K562 (cell line): Measurements from ENCODE around the gene PAQR4. TPM values are rescaled to one million over a fixed set of nuclear protein-coding genes. Genes with fewer than 3 reads are reported as not detected.

Source experiments
- CHD2 ChIP-seq: IDR thresholded peaks from 2 replicates; pipeline ENCODE4 v1.6.1; 2011; ENCODE audit warnings: low read depth, low read length
- GTF2A2 ChIP-seq: IDR thresholded peaks from 2 replicates; pipeline ENCODE4 v1.6.1; 2016; ENCODE audit warnings: mild to moderate bottlenecking, missing genetic modification characterization, missing compliant biosample characterization
- JUND ChIP-seq, 2 experiments: IDR thresholded peaks; 2 replicates in 1 of 2; 3 replicates in 1 of 2; pipeline ENCODE4 v1.6.1; 2011; ENCODE audit warnings: borderline replicate concordance in 2 of 2, low read depth in 2 of 2, low read length in 2 of 2, improper control_type of control experiment in 1 of 2, missing biosample characterization in 1 of 2, missing genetic modification characterization in 1 of 2, missing genetic modification reagents in 1 of 2
- NCOA4 ChIP-seq: fragments of 450-650 bp; IDR thresholded peaks from 2 replicates; pipeline ENCODE4 v1.6.1; 2018; ENCODE audit warnings: mild to moderate bottlenecking; ENCODE audit not compliant: partially characterized antibody
- SMC3 ChIP-seq: conservative IDR thresholded peaks from 2 replicates; pipeline ENCODE4 v1.6.1; 2011; ENCODE audit warnings: low read depth, low read length, improper control_type of control experiment; ENCODE audit not compliant: insufficient read depth
- ZNF696 ChIP-seq: fragments of 250-450 bp; sonication (Bioruptor Pico); conservative IDR thresholded peaks from 2 replicates; pipeline ENCODE4 v1.4.0; 2020; ENCODE audit warnings: mild to moderate bottlenecking, moderate library complexity
- polyA plus RNA-seq, 8 experiments: library from polyadenylated mRNA; depleted of rRNA in 4 of 8; stranded (reverse) in 5 of 8; unstranded in 3 of 8; fragments of >200 nt; fragmentation: Nextera tagmentation in 2 of 8; fragmentation: Illumina TruSeq in 1 of 8; extraction: Ambion mirVana in 2 of 8; extraction: Trizol in 1 of 8; gene quantifications; 2 replicates each; pipeline versions ENCODE4 v1.2.1 to v1.2.3, GENCODE V29; 2011 to 2014; ENCODE audit warnings: inconsistent platforms in 1 of 8, missing spikeins in 1 of 8
- total RNA-seq, 7 experiments: library from RNA; depleted of rRNA in 6 of 7; stranded (reverse); fragments of >200 nt in 6 of 7; fragmentation: Illumina TruSeq in 2 of 7; extraction: Trizol in 2 of 7; gene quantifications; 2 replicates each; pipeline versions ENCODE4 v1.2.1 to v1.2.3, GENCODE V29; 2011 to 2021; ENCODE audit warnings: low replicate concordance in 1 of 7
- TF ChIP-seq, protein P1 (sequence below): sonication (generic); formaldehyde crosslinking; IDR thresholded peaks from 2 replicates; pipeline ENCODE4 v1.4.0; 2020; ENCODE audit warnings: mild to moderate bottlenecking, missing genetic modification reagents

Gene PAQR4
- total and polyA plus RNA-seq, 9 of the 15 experiments (the other 6 are each of a cell fraction or from before 2014, with no cell fraction given) = 0.62 to 40.4 (median 19.5) TPM

DNA sequence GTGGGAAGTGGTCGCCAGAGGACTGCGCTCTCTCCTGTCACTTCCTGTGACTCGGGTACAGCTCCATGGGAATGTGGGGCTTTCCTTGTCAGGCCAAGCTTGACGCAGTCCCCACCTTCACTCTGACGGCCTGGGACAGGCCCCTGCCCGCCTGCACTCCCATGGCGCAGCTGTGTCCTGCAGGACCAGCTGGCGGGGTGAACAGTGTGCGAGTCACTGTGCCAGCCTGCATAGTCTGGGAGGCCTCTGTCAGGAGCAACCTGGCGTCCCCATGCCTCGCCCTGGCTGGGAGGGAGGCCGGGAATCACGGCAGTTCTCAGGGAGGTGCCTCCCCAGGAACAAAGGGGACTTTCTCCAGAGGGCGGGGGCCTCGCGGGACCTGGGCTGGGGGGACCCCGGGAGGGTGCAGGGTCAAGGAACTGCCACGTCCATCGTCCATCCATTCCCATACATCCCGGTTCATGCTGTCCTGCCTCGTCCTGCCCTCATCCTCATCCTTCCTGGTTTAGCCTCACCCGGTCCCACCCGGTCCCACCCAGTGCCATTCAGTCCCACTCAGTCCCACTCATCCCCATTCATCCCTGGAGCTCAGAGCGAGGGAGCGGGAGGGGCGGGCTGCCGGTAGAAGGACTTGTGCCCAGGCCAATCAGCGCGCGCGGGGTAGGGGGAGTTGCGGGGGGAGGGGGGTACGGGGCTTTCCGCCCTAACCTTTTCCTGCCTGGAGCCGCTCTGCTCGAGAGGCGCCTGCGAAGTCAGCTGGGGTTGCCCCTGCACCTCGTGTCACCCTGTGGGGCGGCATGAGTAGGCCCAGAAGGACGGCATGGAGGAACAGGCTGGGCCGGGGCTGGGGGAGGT is 44.0 kb upstream of the PAQR4 start (continued):
- TF ChIP-seq, protein P1, sequence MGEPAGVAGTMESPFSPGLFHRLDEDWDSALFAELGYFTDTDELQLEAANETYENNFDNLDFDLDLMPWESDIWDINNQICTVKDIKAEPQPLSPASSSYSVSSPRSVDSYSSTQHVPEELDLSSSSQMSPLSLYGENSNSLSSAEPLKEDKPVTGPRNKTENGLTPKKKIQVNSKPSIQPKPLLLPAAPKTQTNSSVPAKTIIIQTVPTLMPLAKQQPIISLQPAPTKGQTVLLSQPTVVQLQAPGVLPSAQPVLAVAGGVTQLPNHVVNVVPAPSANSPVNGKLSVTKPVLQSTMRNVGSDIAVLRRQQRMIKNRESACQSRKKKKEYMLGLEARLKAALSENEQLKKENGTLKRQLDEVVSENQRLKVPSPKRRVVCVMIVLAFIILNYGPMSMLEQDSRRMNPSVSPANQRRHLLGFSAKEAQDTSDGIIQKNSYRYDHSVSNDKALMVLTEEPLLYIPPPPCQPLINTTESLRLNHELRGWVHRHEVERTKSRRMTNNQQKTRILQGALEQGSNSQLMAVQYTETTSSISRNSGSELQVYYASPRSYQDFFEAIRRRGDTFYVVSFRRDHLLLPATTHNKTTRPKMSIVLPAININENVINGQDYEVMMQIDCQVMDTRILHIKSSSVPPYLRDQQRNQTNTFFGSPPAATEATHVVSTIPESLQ = no peak
- TF ChIP-seq GTF2A2 (tag) (no peak), SMC3 (no peak), JUND (IDR thresholded peaks at IDR 0.05; ENCODE audit: borderline replicate concordance, low read depth, low read length) (no peak), JUND (tag; IDR thresholded peaks at IDR 0.05; ENCODE audit: borderline replicate concordance, low read depth, low read length) (no peak), CHD2 (no peak), ZNF696 (CRISPR knock-in tag) (no peak), NCOA4 (no peak)
